Upper lobe of left lung (tissue), 6 donors: ENCODE measurements around the gene TRIP6. TPM values are rescaled to one million over a fixed set of nuclear protein-coding genes. Genes with fewer than 3 reads are reported as not detected.

Experiments
- ATAC-seq, 2 donors: fragments of 200-7000 bp; cut with Tn5 transposase; one replicate each; pipeline ENCODE4 v1.9.1; 2022; ENCODE audit warnings: mild to moderate bottlenecking in 2 of 2, moderate library complexity in 2 of 2; ENCODE audit not compliant: low FRiP score in 2 of 2
- DNase-seq, 2 donors: peaks; one replicate each; pipeline ENCODE4 v3.0.0-alpha.2; 2019 to 2020
- H3K27ac ChIP-seq, 4 donors: fragments of 200-600 bp; sonication (generic); one replicate each; pipeline ENCODE4 v1.5.1; 2016 to 2019
- H3K27me3 ChIP-seq, 4 donors: fragments of 200-600 bp; sonication (generic); one replicate each; pipeline ENCODE4 v1.5.1; 2017 to 2019
- H3K36me3 ChIP-seq, 4 donors: fragments of 200-600 bp; sonication (generic); one replicate each; pipeline ENCODE4 v1.5.1; 2016 to 2019
- H3K4me1 ChIP-seq, 4 donors: fragments of 200-600 bp; sonication (generic); one replicate each; pipeline ENCODE4 v1.5.1; 2018 to 2019
- H3K4me3 ChIP-seq, 4 donors: fragments of 200-600 bp; sonication (generic); one replicate each; pipeline ENCODE4 v1.5.1; 2017 to 2019; ENCODE audit warnings: mild to moderate bottlenecking in 2 of 4, moderate library complexity in 1 of 4
- H3K9me3 ChIP-seq, 4 donors: fragments of 200-600 bp; sonication (generic); one replicate each; pipeline ENCODE4 v1.5.1; 2018 to 2019
- EP300 ChIP-seq, 4 donors: sonication (generic); formaldehyde crosslinking; IDR thresholded peaks; one replicate each; pipeline ENCODE4 v1.5.1; 2017; ENCODE audit warnings: antibody characterized with exemption in 4 of 4, control low read depth in 2 of 4
- POLR2A ChIP-seq, 4 donors: fragments of 450-650 bp; IDR thresholded peaks; one replicate each; pipeline ENCODE4 v1.5.1; 2016 to 2017; ENCODE audit warnings: antibody characterized with exemption in 4 of 4, mild to moderate bottlenecking in 2 of 4
- POLR2AphosphoS5 ChIP-seq, 2 donors: sonication (generic); formaldehyde crosslinking; IDR thresholded peaks; one replicate each; pipeline ENCODE4 v1.5.1; 2017; ENCODE audit warnings: antibody characterized with exemption in 2 of 2
- WGBS, 2 donors: methylation state at CpG; one replicate each; pipeline ENCODE4 v1.1.5; 2017 to 2018; 5-methylcytosine and 5-hydroxymethylcytosine counted together
- total RNA-seq, 6 donors: library from RNA; depleted of rRNA in 4 of 6; stranded (reverse); fragments of >200 nt in 4 of 6; gene quantifications; one replicate each; pipeline versions ENCODE4 v1.1.0 to v1.2.1, GENCODE V29; 2016 to 2021
- TF ChIP-seq, protein P1 (sequence below), 6 experiments: fragments of 450-650 bp in 4 of 6; fragments of 200-600 bp in 2 of 6; sonication (generic) in 2 of 6; IDR thresholded peaks; one replicate each; pipeline ENCODE4 v1.5.1; 2016 to 2019; ENCODE audit warnings: antibody characterized with exemption in 6 of 6
- donor health status: DM: no; HTN: no; CAD: no; lungs with moderate emphysema.
- donor health status: DM: no; HTN: yes; CAD: no; lungs with severe emphysema.

TRIP6 gene
- total RNA-seq, 6 donors from 2014 or later, result 17.8 to 74.3 (median 67.3) TPM

DNA sequence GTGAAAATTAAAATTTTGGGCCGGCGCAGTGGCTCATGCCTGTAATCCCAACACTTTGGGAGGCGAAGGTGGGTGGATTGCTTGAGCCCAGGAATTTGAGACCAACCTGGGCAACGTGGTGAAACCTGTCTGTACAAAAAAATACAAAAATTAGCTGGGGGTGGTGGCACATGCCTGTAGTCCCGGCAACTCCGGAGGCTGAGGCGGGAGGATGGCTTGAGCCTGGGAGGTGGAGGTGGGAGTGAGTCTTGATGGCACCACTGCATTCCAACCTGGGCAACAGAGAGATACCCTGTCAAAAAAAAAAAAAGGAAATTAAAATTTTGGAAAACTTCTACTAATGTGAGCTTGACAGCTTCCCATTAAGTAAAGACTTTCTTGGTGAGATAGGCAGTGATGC is 10.8 kb downstream of the TRIP6 start:
- H3K4me1 ChIP-seq, result peaks cover 28 to 35% (median 31%) of the 10 kb centered on the region in 4 donors
- DNase-seq (no peak), ATAC-seq (no peak)
- TF ChIP-seq POLR2AphosphoS5 (IDR thresholded peaks at IDR 0.05) (no peak), EP300 (IDR thresholded peaks at IDR 0.05) (no peak), POLR2A (IDR thresholded peaks at IDR 0.05) (no peak)
- TF ChIP-seq, protein P1, sequence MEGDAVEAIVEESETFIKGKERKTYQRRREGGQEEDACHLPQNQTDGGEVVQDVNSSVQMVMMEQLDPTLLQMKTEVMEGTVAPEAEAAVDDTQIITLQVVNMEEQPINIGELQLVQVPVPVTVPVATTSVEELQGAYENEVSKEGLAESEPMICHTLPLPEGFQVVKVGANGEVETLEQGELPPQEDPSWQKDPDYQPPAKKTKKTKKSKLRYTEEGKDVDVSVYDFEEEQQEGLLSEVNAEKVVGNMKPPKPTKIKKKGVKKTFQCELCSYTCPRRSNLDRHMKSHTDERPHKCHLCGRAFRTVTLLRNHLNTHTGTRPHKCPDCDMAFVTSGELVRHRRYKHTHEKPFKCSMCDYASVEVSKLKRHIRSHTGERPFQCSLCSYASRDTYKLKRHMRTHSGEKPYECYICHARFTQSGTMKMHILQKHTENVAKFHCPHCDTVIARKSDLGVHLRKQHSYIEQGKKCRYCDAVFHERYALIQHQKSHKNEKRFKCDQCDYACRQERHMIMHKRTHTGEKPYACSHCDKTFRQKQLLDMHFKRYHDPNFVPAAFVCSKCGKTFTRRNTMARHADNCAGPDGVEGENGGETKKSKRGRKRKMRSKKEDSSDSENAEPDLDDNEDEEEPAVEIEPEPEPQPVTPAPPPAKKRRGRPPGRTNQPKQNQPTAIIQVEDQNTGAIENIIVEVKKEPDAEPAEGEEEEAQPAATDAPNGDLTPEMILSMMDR (IDR thresholded peaks at IDR 0.05), result no peak
- WGBS, 2 donors, result 73 to 82% methylated on average over 7 of the region's 7 CpGs
- no peaks in the 10 kb centered on the region for H3K9me3 ChIP-seq
- H3K4me3 ChIP-seq, result no peak overlapping the region
- H3K27me3 ChIP-seq, result no peaks in the 10 kb centered on the region
- H3K27ac ChIP-seq, result no peak overlapping the region
- peaks cover 17 to 61% (median 32%) of the 10 kb centered on the region in 4 donors for H3K36me3 ChIP-seq

DNA sequence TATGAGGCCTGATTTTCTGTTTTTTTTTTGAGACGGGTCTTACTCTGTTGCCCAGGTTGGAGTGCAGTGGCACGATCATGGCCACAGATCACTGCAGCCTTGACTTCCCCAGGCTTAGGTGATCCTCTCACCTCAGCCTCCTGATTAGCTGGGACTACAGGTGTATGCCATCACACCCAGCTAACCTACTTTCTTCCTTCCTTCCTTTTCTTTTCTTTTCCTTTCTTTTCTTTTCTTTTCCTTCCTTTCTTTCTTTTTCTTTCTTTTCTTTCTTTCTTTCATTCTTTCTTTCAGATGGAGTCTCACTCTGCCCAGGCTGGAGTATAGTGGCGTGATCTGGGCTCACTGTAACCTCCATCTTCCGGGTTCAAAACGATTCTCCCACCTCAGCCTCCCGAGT is 11.5 kb downstream of the TRIP6 start:
- ATAC-seq (no peak), DNase-seq (no peak)
- H3K9me3 ChIP-seq, result no peaks in the 10 kb centered on the region
- peaks cover 18 to 61% (median 35%) of the 10 kb centered on the region in 4 donors for H3K36me3 ChIP-seq
- H3K27ac ChIP-seq, result no peak overlapping the region
- H3K27me3 ChIP-seq, result no peaks in the 10 kb centered on the region
- 76 to 84% methylated on average over 6 of the region's 6 CpGs for WGBS, 2 donors
- TF ChIP-seq POLR2A (IDR thresholded peaks at IDR 0.05) (no peak), POLR2AphosphoS5 (IDR thresholded peaks at IDR 0.05) (no peak), EP300 (IDR thresholded peaks at IDR 0.05) (no peak)
- TF ChIP-seq, protein P1 (IDR thresholded peaks at IDR 0.05), result no peak
- H3K4me3 ChIP-seq, result no peak overlapping the region
- H3K4me1 ChIP-seq, result peaks cover 28 to 35% (median 31%) of the 10 kb centered on the region in 4 donors

DNA sequence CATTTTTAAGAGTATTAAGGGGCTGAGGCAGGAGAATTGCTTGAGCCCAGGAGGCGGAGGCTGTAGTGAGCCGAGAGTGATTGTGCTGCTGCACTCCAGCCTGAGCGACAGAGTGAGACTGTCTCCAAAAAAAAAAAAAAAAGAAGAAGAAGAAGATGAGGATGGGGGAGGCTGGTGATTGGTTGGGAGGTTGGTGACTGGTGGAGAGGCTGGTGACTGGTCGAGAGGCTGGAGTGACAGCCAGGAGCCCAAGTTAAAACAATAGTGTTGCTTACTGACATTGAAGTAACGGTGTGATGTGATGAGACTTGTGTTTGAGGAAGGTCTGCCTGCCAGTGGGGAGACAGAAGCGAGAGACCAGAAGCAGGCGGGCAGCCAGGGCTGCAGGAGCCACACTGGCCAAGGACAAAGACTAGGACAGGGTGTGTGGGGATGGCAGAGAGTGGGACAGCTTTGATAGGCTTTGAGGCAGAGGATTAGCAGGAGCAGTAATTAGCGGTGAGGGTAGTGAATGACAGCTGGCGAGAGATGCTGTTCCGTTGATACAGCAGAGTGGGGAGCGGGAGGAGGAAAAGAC is 12.6 kb downstream of the TRIP6 start:
- TF ChIP-seq POLR2AphosphoS5 (IDR thresholded peaks at IDR 0.05) (no peak), EP300 (IDR thresholded peaks at IDR 0.05) (no peak), POLR2A (IDR thresholded peaks at IDR 0.05) (no peak)
- TF ChIP-seq, protein P1 (IDR thresholded peaks at IDR 0.05), result no peak
- no peaks in the 10 kb centered on the region for H3K9me3 ChIP-seq
- no peak for ATAC-seq
- peaks cover 20 to 67% (median 44%) of the 10 kb centered on the region in 4 donors for H3K36me3 ChIP-seq
- H3K4me1 ChIP-seq, result peaks cover 22 to 27% (median 24%) of the 10 kb centered on the region in 4 donors
- no peak for DNase-seq
- 79 to 82% methylated on average over 11 of the region's 11 CpGs for WGBS, 2 donors
- no peak overlapping the region for H3K27ac ChIP-seq
- no peak overlapping the region for H3K4me3 ChIP-seq
- H3K27me3 ChIP-seq, result no peaks in the 10 kb centered on the region

DNA sequence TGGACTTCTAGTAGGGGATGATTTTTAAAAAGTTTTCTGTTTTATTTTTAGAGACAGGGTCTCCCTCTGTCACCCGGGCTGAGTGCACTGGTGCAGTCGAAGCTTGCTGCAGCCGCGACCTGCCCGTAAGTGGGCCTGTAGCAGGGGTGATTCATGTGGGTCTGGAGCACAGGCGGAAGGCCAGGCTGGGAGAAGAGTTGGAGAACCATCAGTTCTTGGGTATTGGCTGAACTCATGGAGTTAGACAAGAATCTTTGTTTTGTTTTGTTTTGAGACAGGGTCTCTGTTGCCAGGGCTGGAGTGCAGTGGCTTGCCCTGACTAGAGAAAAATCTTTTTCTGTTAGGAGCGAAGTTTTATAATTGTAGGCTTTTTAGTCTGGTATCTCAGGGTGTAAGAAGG is 13.5 kb downstream of the TRIP6 start:
- H3K36me3 ChIP-seq, result peaks cover 28 to 76% (median 53%) of the 10 kb centered on the region in 4 donors
- no peak for DNase-seq
- H3K4me1 ChIP-seq, result peaks cover 20 to 27% (median 23%) of the 10 kb centered on the region in 4 donors
- H3K27me3 ChIP-seq, result no peaks in the 10 kb centered on the region
- no peak overlapping the region for H3K27ac ChIP-seq
- ATAC-seq, result no peak
- TF ChIP-seq POLR2A (IDR thresholded peaks at IDR 0.05) (no peak), EP300 (IDR thresholded peaks at IDR 0.05) (no peak), POLR2AphosphoS5 (IDR thresholded peaks at IDR 0.05) (no peak)
- TF ChIP-seq, protein P1 (IDR thresholded peaks at IDR 0.05), result no peak
- H3K4me3 ChIP-seq, result no peak overlapping the region
- no peaks in the 10 kb centered on the region for H3K9me3 ChIP-seq
- WGBS, 2 donors, result 94% methylated on average over 7 of the region's 7 CpGs

DNA sequence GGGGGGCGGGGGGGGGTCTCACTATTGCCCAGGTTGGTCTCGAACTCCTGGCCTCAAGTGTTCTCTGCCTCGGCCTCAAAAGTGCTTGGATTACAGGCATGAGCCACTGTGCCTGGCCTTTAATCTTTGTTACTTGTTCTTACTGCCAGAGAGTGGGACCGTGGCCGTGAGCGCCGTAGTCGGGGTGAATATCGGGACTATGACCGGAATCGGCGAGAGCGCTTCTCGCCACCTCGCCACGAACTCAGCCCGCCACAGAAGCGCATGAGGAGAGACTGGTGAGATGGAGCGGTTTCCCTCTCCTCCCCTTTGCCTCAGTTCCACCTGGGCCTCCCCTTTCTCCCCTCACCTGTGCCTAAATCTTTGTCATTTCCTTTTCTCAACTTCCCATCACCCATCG is 13.9 kb downstream of the TRIP6 start:
- Histone ChIP-seq H3K9me3 (no peaks in the 10 kb centered on the region), H3K27ac (no peak overlapping the region), H3K4me3 (no peak overlapping the region), H3K36me3 (peaks cover 30 to 81% (median 58%) of the 10 kb centered on the region in 4 donors), H3K4me1 (peaks cover 15 to 22% (median 18%) of the 10 kb centered on the region in 4 donors), H3K27me3 (no peaks in the 10 kb centered on the region)
- ATAC-seq (no peak), DNase-seq (no peak)
- WGBS, 2 donors, result 94 to 96% methylated on average over 20 of the region's 20 CpGs
- TF ChIP-seq POLR2AphosphoS5 (IDR thresholded peaks at IDR 0.05), result no peak
- no peak for TF ChIP-seq EP300 (IDR thresholded peaks at IDR 0.05)
- no peak for TF ChIP-seq POLR2A (IDR thresholded peaks at IDR 0.05)
- TF ChIP-seq, protein P1 (IDR thresholded peaks at IDR 0.05), result no peak
